ENCODE measurements around the gene XRCC5.

XRCC5 gene

GRCh38 chr2:216084547-216084946 lies 24.6 kb upstream of the XRCC5 start:
- no peak for DNase-seq (ENCODE audit: low spot score)

GRCh38 chr2:216086207-216086893 lies 22.8 kb upstream of the XRCC5 start:
- DNase-seq (ENCODE audit: low spot score): no peak

GRCh38 chr2:216090369-216090786 lies 18.8 kb upstream of the XRCC5 start:
- no peak for DNase-seq (ENCODE audit: low spot score)

GRCh38 chr2:216092646-216093045 lies 16.5 kb upstream of the XRCC5 start:
- no peak for DNase-seq (ENCODE audit: low spot score)

GRCh38 chr2:216094701-216095100 lies 14.4 kb upstream of the XRCC5 start:
- no peak for DNase-seq (ENCODE audit: low spot score)

- DNase-seq (ENCODE audit: low spot score): no peak
Observed at GRCh38 chr2:216098421-216099334, 10.5 kb upstream of the XRCC5 start.

- DNase-seq (ENCODE audit: low spot score): no peak
Observed at GRCh38 chr2:216101109-216101508, 8.0 kb upstream of the XRCC5 start.

GRCh38 chr2:216103213-216103612 lies 5.9 kb upstream of the XRCC5 start:
- no peak for DNase-seq (ENCODE audit: low spot score)

- no peak for DNase-seq (ENCODE audit: low spot score)
Observed at GRCh38 chr2:216104691-216105090, 4.5 kb upstream of the XRCC5 start.

GRCh38 chr2:216107320-216107719 lies 1.8 kb upstream of the XRCC5 start:
- DNase-seq (ENCODE audit: low spot score): no peak

GRCh38 chr2:216107760-216108159 lies 1.4 kb upstream of the XRCC5 start:
- DNase-seq (ENCODE audit: low spot score): no peak

GRCh38 chr2:216108310-216108966 lies 710 bp upstream of the XRCC5 start:
- DNase-seq (ENCODE audit: low spot score): no peak

GRCh38 chr2:216109962-216110614 lies 940 bp downstream of the XRCC5 start:
- DNase-seq (ENCODE audit: low spot score): peak; percentile 47

GRCh38 chr2:216110620-216111019 lies 1.5 kb downstream of the XRCC5 start:
- DNase-seq (ENCODE audit: low spot score): no peak

GRCh38 chr2:216111122-216111521 lies 2.0 kb downstream of the XRCC5 start:
- no peak for DNase-seq (ENCODE audit: low spot score)

GRCh38 chr2:216112926-216113325 lies 3.8 kb downstream of the XRCC5 start:
- DNase-seq (ENCODE audit: low spot score): no peak

- DNase-seq (ENCODE audit: low spot score): no peak
Observed at GRCh38 chr2:216113572-216113971, 4.4 kb downstream of the XRCC5 start.

- DNase-seq (ENCODE audit: low spot score): no peak
Observed at GRCh38 chr2:216114382-216114713, 5.2 kb downstream of the XRCC5 start.

GRCh38 chr2:216114714-216115531 lies 5.8 kb downstream of the XRCC5 start:
- peak; percentile 100 for DNase-seq (ENCODE audit: low spot score)

GRCh38 chr2:216116418-216116817 lies 7.3 kb downstream of the XRCC5 start:
- DNase-seq (ENCODE audit: low spot score): no peak

GRCh38 chr2:216117561-216118340 lies 8.6 kb downstream of the XRCC5 start:
- DNase-seq (ENCODE audit: low spot score): no peak

Measured in kidney capillary endothelial cell (primary cell).